K562 (cell line): ENCODE data around the gene DCTN1. TPM values are rescaled to one million over a fixed set of nuclear protein-coding genes. Genes with fewer than 3 reads are reported as not detected.

ENCODE experiments used
- ATAC-seq: fragments of 200-7000 bp; cut with Tn5 transposase; 3 replicates; pipeline ENCODE4 v1.9.1; 2020; ENCODE audit warnings: moderate library complexity
- BruUV-seq: library from RNA; stranded (reverse); fragments of 400-500 nt; replicated peaks from 2 replicates; lab custom pipeline; 2021; lab: Mats Ljungman, UMichigan
- CTCF ChIA-PET: fragments of 300-600 bp; formaldehyde crosslinking; extraction: SDS; loops from one replicate; lab custom pipeline; 2021; ENCODE audit warnings: low intra/inter-chr PET ratio; lab: Yijun Ruan, JAX
- POLR2A ChIA-PET: fragments of 300-600, 350-650 bp; sonication (Branson Sonifier 250); formaldehyde crosslinking; extraction: SDS; loops from one replicate; lab custom pipeline; 2021; ENCODE audit warnings: antibody characterized with exemption, inconsistent platforms; lab: Yijun Ruan, JAX
- DNase-seq, 4 experiments: peaks; one replicate each; pipeline versions ENCODE4 v3.0.0 to v3.0.0-alpha.2; 2011 to 2018; ENCODE audit warnings: low spot score in 3 of 4, mixed read lengths in 3 of 4; ENCODE audit errors: extremely low read depth in 1 of 4
- FAIRE-seq: peaks from 2 replicates; lab custom pipeline; 2011; peaks lifted over from hg19 to GRCh38; lab: Jason Lieb, UNC
- H2AFZ ChIP-seq: 2 replicates; pipeline ENCODE4 v1.6.0; 2011; ENCODE audit warnings: low read depth, low read length, control low read depth, inconsistent platforms
- H3K27ac ChIP-seq: fragments of 200-600 bp; 3 replicates; pipeline ENCODE4 v1.8.0; 2011; ENCODE audit warnings: low read depth, mild to moderate bottlenecking, control low read depth, inconsistent platforms, low read length, moderate library complexity, mixed read lengths; ENCODE audit errors: extremely low read depth
- H3K27me3 ChIP-seq, 2 experiments: fragments of 300-600 bp in 1 of 2; 2 replicates in 1 of 2; 3 replicates in 1 of 2; pipeline versions ENCODE4 v1.6.0 to v1.8.0; 2011; ENCODE audit warnings: inconsistent platforms in 2 of 2, low read length in 2 of 2, mild to moderate bottlenecking in 1 of 2, mixed read lengths in 1 of 2, moderate library complexity in 1 of 2; ENCODE audit not compliant: control insufficient read depth in 2 of 2, insufficient read depth in 2 of 2
- H3K36me3 ChIP-seq: fragments of 300-600 bp; 3 replicates; pipeline ENCODE4 v1.8.0; 2011; ENCODE audit warnings: mild to moderate bottlenecking, low read length, inconsistent platforms; ENCODE audit not compliant: control insufficient read depth, insufficient read depth
- H3K4me1 ChIP-seq, 2 experiments: fragments of 200-600 bp in 1 of 2; replicated peaks in 1 of 2; 2 replicates in 1 of 2; 3 replicates in 1 of 2; pipeline versions ENCODE4 v1.5.1 to v1.8.0; 2011; ENCODE audit warnings: inconsistent platforms in 2 of 2, low read length in 2 of 2, mild to moderate bottlenecking in 1 of 2, mixed read lengths in 1 of 2, moderate library complexity in 1 of 2; ENCODE audit not compliant: control insufficient read depth in 2 of 2, insufficient read depth in 2 of 2
- H3K4me2 ChIP-seq: 2 replicates; pipeline ENCODE4 v1.6.1; 2011; ENCODE audit warnings: low read length, control low read depth, inconsistent platforms, mixed read lengths; ENCODE audit not compliant: insufficient read depth
- H3K4me3 ChIP-seq: fragments of 200-600 bp; sonication (generic), shearing (Covaris generic); 2 replicates; pipeline ENCODE4 v1.5.1; 2016; ENCODE audit warnings: control low read depth, inconsistent platforms
- H3K79me2 ChIP-seq: fragments of 200-600 bp; 3 replicates; pipeline ENCODE4 v1.8.0; 2011; ENCODE audit warnings: low read length, inconsistent platforms; ENCODE audit not compliant: control insufficient read depth, insufficient read depth
- H3K9ac ChIP-seq, 2 experiments: 2 replicates each; pipeline versions ENCODE4 v1.6.0 to v1.6.1; 2011; ENCODE audit warnings: low read depth in 2 of 2, low read length in 2 of 2, control low read depth in 1 of 2, inconsistent platforms in 1 of 2, mild to moderate bottlenecking in 1 of 2, mixed read lengths in 1 of 2; ENCODE audit not compliant: insufficient read depth in 1 of 2
- H3K9me1 ChIP-seq: one replicate; pipeline ENCODE4 v1.6.0; 2011; ENCODE audit warnings: inconsistent platforms, mild to moderate bottlenecking, low read length, moderate library complexity; ENCODE audit not compliant: control insufficient read depth, insufficient read depth
- H3K9me3 ChIP-seq: replicated peaks from 2 replicates; pipeline ENCODE4 v1.5.1; 2011; ENCODE audit warnings: low read depth, low read length, inconsistent platforms; ENCODE audit not compliant: control insufficient read depth, insufficient read depth
- H4K20me1 ChIP-seq: replicated peaks from 2 replicates; pipeline ENCODE4 v1.6.1; 2011; ENCODE audit warnings: low read length, inconsistent platforms, mixed read lengths; ENCODE audit not compliant: control insufficient read depth, insufficient read depth
- DMBX1 ChIP-seq: fragments of 250-450 bp; sonication (Bioruptor Pico); IDR thresholded peaks from 2 replicates; pipeline ENCODE4 v1.8.0; 2022; ENCODE audit warnings: inconsistent platforms, mild to moderate bottlenecking, moderate library complexity, borderline replicate concordance
- E2F3 ChIP-seq: fragments of 250-450 bp; sonication (Bioruptor Pico); IDR thresholded peaks from 2 replicates; pipeline ENCODE4 v1.4.0; 2020; ENCODE audit warnings: mild to moderate bottlenecking
- GATAD2B ChIP-seq: fragments of 450-650 bp; IDR thresholded peaks from 2 replicates; pipeline ENCODE4 v1.6.1; 2017; ENCODE audit warnings: mild to moderate bottlenecking, borderline replicate concordance
- HDAC2 ChIP-seq: fragments of 450-650 bp; IDR thresholded peaks from 2 replicates; pipeline ENCODE4 v1.6.1; 2016; ENCODE audit warnings: mild to moderate bottlenecking
- HNRNPK ChIP-seq: fragments of 200-400 bp; formaldehyde crosslinking; IDR thresholded peaks from one replicate; pipeline ENCODE4 v1.6.1; 2018; ENCODE audit warnings: mild to moderate bottlenecking, low read depth, low read length; ENCODE audit not compliant: poor library complexity, severe bottlenecking
- KDM1A ChIP-seq, 2 experiments: fragments of 450-650 bp; IDR thresholded peaks; 2 replicates each; pipeline ENCODE4 v1.6.1; 2016; ENCODE audit warnings: mild to moderate bottlenecking in 2 of 2
- KLF6 ChIP-seq: fragments of 250-450 bp; sonication (Bioruptor Pico); IDR thresholded peaks from 2 replicates; pipeline ENCODE4 v1.4.0; 2020; ENCODE audit warnings: mild to moderate bottlenecking, moderate library complexity, borderline replicate concordance
- NCOA1 ChIP-seq: fragments of 450-650 bp; IDR thresholded peaks from 2 replicates; pipeline ENCODE4 v1.6.1; 2016; ENCODE audit warnings: low read depth
- NCOA6 ChIP-seq: fragments of 450-650 bp; IDR thresholded peaks from 2 replicates; pipeline ENCODE4 v1.6.1; 2017; ENCODE audit warnings: mild to moderate bottlenecking
- NCOR1 ChIP-seq: fragments of 450-650 bp; IDR thresholded peaks from 2 replicates; pipeline ENCODE4 v1.6.1; 2016; ENCODE audit warnings: mild to moderate bottlenecking, moderate library complexity
- PHF20 ChIP-seq: fragments of 450-650 bp; IDR thresholded peaks from 2 replicates; pipeline ENCODE4 v1.6.1; 2018; ENCODE audit not compliant: partially characterized antibody
- POLR2B ChIP-seq: fragments of 450-650 bp; IDR thresholded peaks from 2 replicates; pipeline ENCODE4 v1.6.1; 2018; ENCODE audit warnings: low read depth; ENCODE audit not compliant: partially characterized antibody
- SOX6 ChIP-seq: fragments of 450-650 bp; IDR thresholded peaks from 2 replicates; pipeline ENCODE4 v1.6.1; 2014; ENCODE audit warnings: mild to moderate bottlenecking
- STAT5B ChIP-seq: fragments of 250-450 bp; sonication (Bioruptor Pico); IDR thresholded peaks from 2 replicates; pipeline ENCODE4 v1.8.0; 2021; ENCODE audit warnings: mild to moderate bottlenecking, inconsistent platforms
- SUPT5H ChIP-seq: fragments of 450-650 bp; IDR thresholded peaks from 2 replicates; pipeline ENCODE4 v1.6.1; 2016
- XRCC5 ChIP-seq: fragments of 200-400 bp; formaldehyde crosslinking; IDR thresholded peaks from 2 replicates; pipeline ENCODE4 v1.6.1; 2017; ENCODE audit warnings: low read depth, mild to moderate bottlenecking, low read length
- ZFPM2 ChIP-seq: fragments of 250-450 bp; sonication (Bioruptor Pico); IDR thresholded peaks from 2 replicates; pipeline ENCODE4 v1.5.1; 2022; ENCODE audit warnings: mild to moderate bottlenecking
- ZKSCAN3 ChIP-seq: fragments of 250-450 bp; sonication (Bioruptor Pico); IDR thresholded peaks from 2 replicates; pipeline ENCODE4 v1.4.0; 2020
- ZNF75A ChIP-seq: fragments of 450-650 bp; formaldehyde crosslinking; IDR thresholded peaks from 2 replicates; pipeline ENCODE4 v1.4.0; 2020; ENCODE audit warnings: mild to moderate bottlenecking
- ZNF780A ChIP-seq: fragments of 250-450 bp; sonication (Bioruptor Pico); IDR thresholded peaks from 2 replicates; pipeline ENCODE4 v1.5.0; 2021; ENCODE audit warnings: mild to moderate bottlenecking
- ZNF79 ChIP-seq: fragments of 250-450 bp; sonication (Bioruptor Pico); IDR thresholded peaks from 2 replicates; pipeline ENCODE4 v1.4.0; 2020; ENCODE audit warnings: low read depth, mild to moderate bottlenecking, moderate library complexity
- WGBS: fragments of 100-300 bp; shearing (Covaris generic); methylation state at CpG from one replicate; pipeline ENCODE4 v1.1.6; 2016; ENCODE audit warnings: low coverage, mixed read lengths; ENCODE audit not compliant: insufficient coverage; ENCODE audit errors: missing lambda C conversion rate; 5-methylcytosine and 5-hydroxymethylcytosine counted together
- in situ Hi-C: fragments of 300-500 bp; cut with MboI; formaldehyde crosslinking; loops from 4 replicates; pipeline ENCODE4 v1.15.0; 2018; ENCODE audit warnings: inconsistent platforms, mixed read lengths
- intact Hi-C: fragments of 100-400 bp; cut with micrococcal nuclease; formaldehyde crosslinking; loops from 2 replicates; pipeline ENCODE4 v1.14.2; 2022
- polyA plus RNA-seq, 8 experiments: library from polyadenylated mRNA; depleted of rRNA in 4 of 8; stranded (reverse) in 5 of 8; unstranded in 3 of 8; fragments of >200 nt; fragmentation: Nextera tagmentation in 2 of 8; fragmentation: Illumina TruSeq in 1 of 8; extraction: Ambion mirVana in 2 of 8; extraction: Trizol in 1 of 8; gene quantifications; 2 replicates each; pipeline versions ENCODE4 v1.2.1 to v1.2.3, GENCODE V29; 2011 to 2014; ENCODE audit warnings: inconsistent platforms in 1 of 8, missing spikeins in 1 of 8
- total RNA-seq, 7 experiments: library from RNA; depleted of rRNA in 6 of 7; stranded (reverse); fragments of >200 nt in 6 of 7; fragmentation: Illumina TruSeq in 2 of 7; extraction: Trizol in 2 of 7; gene quantifications; 2 replicates each; pipeline versions ENCODE4 v1.2.1 to v1.2.3, GENCODE V29; 2011 to 2021; ENCODE audit warnings: low replicate concordance in 1 of 7
- TF ChIP-seq, protein P1 (sequence below): fragments of 200-800 bp; sonication (Bioruptor generic); IDR thresholded peaks from 2 replicates; pipeline ENCODE4 v1.6.1; 2017; ENCODE audit warnings: missing genetic modification characterization, missing compliant biosample characterization
- TF ChIP-seq, protein P2 (sequence below): fragments of 250-450 bp; sonication (Bioruptor Pico); IDR thresholded peaks from 2 replicates; pipeline ENCODE4 v1.6.1; 2021; ENCODE audit warnings: mild to moderate bottlenecking

DCTN1 gene
- total and polyA plus RNA-seq, 9 of the 15 experiments (the other 6 are each of a cell fraction or from before 2014, with no cell fraction given): 23.9 to 71.7 (median 45.0) TPM

DNA sequence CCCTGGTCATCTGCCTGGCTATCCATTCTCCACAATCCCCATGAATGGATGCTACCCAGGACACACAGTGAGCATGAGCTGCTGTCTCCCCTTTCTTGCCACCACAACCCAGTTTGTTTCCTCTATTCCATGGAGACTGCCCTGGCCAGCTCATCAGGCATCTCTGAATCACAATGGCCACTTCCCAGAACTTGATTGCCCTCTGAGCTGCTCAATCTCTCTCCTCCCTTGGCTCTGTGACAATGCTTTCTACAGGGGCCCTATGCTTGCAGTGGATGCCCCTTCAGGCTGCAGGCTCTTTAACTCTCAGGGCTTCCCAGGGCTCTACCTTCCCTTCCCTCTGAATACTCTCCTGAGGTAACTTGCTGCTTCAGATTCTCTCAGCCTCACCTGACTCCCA lies 22.5 kb downstream of the DCTN1 start (continued):
- TF ChIP-seq, protein P1, sequence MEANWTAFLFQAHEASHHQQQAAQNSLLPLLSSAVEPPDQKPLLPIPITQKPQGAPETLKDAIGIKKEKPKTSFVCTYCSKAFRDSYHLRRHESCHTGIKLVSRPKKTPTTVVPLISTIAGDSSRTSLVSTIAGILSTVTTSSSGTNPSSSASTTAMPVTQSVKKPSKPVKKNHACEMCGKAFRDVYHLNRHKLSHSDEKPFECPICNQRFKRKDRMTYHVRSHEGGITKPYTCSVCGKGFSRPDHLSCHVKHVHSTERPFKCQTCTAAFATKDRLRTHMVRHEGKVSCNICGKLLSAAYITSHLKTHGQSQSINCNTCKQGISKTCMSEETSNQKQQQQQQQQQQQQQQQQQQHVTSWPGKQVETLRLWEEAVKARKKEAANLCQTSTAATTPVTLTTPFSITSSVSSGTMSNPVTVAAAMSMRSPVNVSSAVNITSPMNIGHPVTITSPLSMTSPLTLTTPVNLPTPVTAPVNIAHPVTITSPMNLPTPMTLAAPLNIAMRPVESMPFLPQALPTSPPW (CRISPR knock-in tag): no peak
- TF ChIP-seq, protein P2, sequence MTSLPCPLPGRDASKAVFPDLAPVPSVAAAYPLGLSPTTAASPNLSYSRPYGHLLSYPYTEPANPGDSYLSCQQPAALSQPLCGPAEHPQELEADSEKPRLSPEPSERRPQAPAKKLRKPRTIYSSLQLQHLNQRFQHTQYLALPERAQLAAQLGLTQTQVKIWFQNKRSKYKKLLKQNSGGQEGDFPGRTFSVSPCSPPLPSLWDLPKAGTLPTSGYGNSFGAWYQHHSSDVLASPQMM (CRISPR knock-in tag): no peak
- no peak for TF ChIP-seq KDM1A (IDR thresholded peaks at IDR 0.05)

DNA sequence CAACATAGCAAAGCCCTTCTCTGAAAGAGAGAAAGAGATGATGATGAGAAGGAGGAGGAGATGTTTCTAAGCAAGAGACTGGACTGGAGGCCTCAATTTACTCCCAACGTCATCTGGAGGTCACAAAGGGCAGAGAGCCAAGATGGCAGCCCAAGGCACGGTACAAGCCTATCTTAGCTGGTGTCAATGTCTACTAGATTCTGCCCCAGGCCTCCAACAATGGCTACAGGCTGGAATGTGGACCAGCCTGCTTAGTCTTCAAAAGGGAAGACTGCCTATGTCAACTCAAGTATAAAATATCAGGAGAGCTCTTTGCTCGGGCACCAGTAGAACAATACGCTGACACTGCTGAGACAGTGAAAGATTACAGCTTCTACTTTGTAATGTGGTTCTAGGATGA lies 30.2 kb downstream of the DCTN1 start:
- in situ Hi-C loops: no loop called here
- ATAC-seq (no peak), FAIRE-seq (no peak), DNase-seq (no peak)
- no TSS peak for BruUV-seq
- 9% methylated on average over 4 of the region's 4 CpGs for WGBS
- Histone ChIP-seq H3K9me1 (no peaks in the 10 kb centered on the region), H3K4me1 (no peaks in the 10 kb centered on the region), H3K4me2 (no peak overlapping the region), H3K9ac (no peak overlapping the region), H3K27ac (no peak overlapping the region), H3K36me3 (no peaks in the 10 kb centered on the region), H3K9me3 (no peaks in the 10 kb centered on the region), H3K27me3 (peaks cover 6 to 8% of the 10 kb centered on the region in 2 experiments; a peak in 3 of 5 replicates), H3K79me2 (no peaks in the 10 kb centered on the region), H2AFZ (no peak overlapping the region), H4K20me1 (no peaks in the 10 kb centered on the region), H3K4me3 (no peak overlapping the region)
- intact Hi-C loops: no loop called here
- TF ChIP-seq KLF6 (CRISPR knock-in tag) (no peak), NCOR1 (no peak), E2F3 (no peak), NCOA1 (no peak), ZKSCAN3 (CRISPR knock-in tag) (no peak), ZNF75A (CRISPR knock-in tag) (no peak), GATAD2B (no peak), ZFPM2 (CRISPR knock-in tag) (no peak), HDAC2 (no peak), POLR2B (no peak), DMBX1 (no peak), XRCC5 (no peak), HNRNPK (no peak), ZNF79 (CRISPR knock-in tag) (no peak), ZNF780A (CRISPR knock-in tag) (no peak), SOX6 (no peak), PHF20 (no peak), STAT5B (CRISPR knock-in tag) (no peak), NCOA6 (no peak), SUPT5H (no peak)
- ChIA-PET POLR2A (no interaction called here), CTCF (no interaction called here)
